Progenitor cell of endocrine pancreas (in vitro differentiated cells): ENCODE measurements around the gene HSF2BP. TPM values are rescaled to one million over a fixed set of nuclear protein-coding genes. Genes with fewer than 3 reads are reported as not detected.
"Not testable (repeated sequence)": the region's sequence is repeated elsewhere in the genome, so short reads cannot be mapped to it uniquely, and the experiment has no call there.

ENCODE experiments used
- DNase-seq: peaks from one replicate; pipeline ENCODE4 v3.0.0; 2021; ENCODE audit warnings: low spot score; ENCODE audit not compliant: unreplicated experiment
- H3K27ac Mint-ChIP-seq: 2 replicates; pipeline ENCODE4 v1.8.0; 2021; ENCODE audit warnings: mild to moderate bottlenecking, moderate library complexity, mixed read lengths
- H3K27me3 Mint-ChIP-seq: 2 replicates; pipeline ENCODE4 v1.8.0; 2021; ENCODE audit warnings: mixed read lengths
- H3K36me3 Mint-ChIP-seq: 2 replicates; pipeline ENCODE4 v1.8.0; 2022; ENCODE audit warnings: mixed read lengths; ENCODE audit not compliant: insufficient read depth
- H3K4me1 Mint-ChIP-seq: 2 replicates; pipeline ENCODE4 v1.8.0; 2021; ENCODE audit warnings: low read depth, mixed read lengths
- H3K4me3 Mint-ChIP-seq: 2 replicates; pipeline ENCODE4 v1.8.0; 2021; ENCODE audit warnings: low read depth, mild to moderate bottlenecking, moderate library complexity, mixed read lengths
- H3K9me3 Mint-ChIP-seq: 2 replicates; pipeline ENCODE4 v1.8.0; 2021; ENCODE audit warnings: low read depth, mixed read lengths
- CTCF ChIP-seq: fragments of 200-600 bp; sonication (generic); IDR thresholded peaks from one replicate; pipeline ENCODE4 v1.5.0; 2021; ENCODE audit warnings: antibody characterized with exemption, mild to moderate bottlenecking; ENCODE audit not compliant: unreplicated experiment
- total RNA-seq: library from RNA; stranded (reverse); gene quantifications from 2 replicates; pipeline ENCODE4 v1.2.1, GENCODE V29; 2021

The HSF2BP gene
- total RNA-seq, 1 donor from 2014 or later: 2.0 TPM

- no peak overlapping the region for H3K4me3 Mint-ChIP-seq
- H3K4me1 Mint-ChIP-seq: peaks cover 12% of the 10 kb centered on the region
- H3K27ac Mint-ChIP-seq: peak overlapping the region; percentile 11
- no peak for DNase-seq
- no peaks in the 10 kb centered on the region for H3K9me3 Mint-ChIP-seq
- no peaks in the 10 kb centered on the region for H3K36me3 Mint-ChIP-seq
- TF ChIP-seq CTCF: no peak
- H3K27me3 Mint-ChIP-seq: no peaks in the 10 kb centered on the region
These were observed 42.9 kb upstream of the HSF2BP start for GRCh38 chr21:43701936-43702784.

DNA sequence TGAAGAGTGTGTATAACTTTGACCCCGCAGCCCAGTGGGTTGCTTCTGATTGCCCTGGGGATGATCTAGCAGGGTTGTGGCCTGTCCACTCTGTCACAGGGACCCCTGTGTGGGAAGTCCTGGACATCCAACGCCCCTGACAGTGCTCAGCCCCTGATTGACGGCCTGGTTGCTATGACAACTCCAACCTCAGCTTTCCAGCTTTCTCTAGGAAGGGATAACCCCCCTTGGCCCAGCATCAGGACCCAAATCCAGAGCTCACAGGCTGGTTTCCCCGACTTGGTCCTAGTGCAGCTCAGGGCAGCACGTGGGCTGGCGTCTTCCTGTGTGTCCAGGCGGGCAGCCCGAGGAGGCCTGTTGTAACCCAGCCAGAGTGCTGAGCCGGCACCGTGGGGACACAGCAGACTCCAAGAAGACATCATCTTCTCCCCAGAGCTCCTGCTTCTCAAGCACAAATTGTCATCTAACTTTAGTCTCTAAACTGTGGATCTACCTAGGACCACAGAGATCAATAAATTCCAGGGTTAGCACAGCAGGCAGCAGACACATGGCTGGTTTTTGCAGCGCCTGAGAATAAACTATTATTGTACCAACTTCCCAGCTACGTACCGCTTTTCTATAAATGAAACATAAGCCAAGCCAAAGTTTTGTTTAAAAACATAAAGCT, 40.8 kb upstream of the HSF2BP start:
- H3K27me3 Mint-ChIP-seq: no peaks in the 10 kb centered on the region
- TF ChIP-seq CTCF: no peak
- H3K4me1 Mint-ChIP-seq: peaks cover 12% of the 10 kb centered on the region
- no peaks in the 10 kb centered on the region for H3K9me3 Mint-ChIP-seq
- no peak for DNase-seq
- H3K27ac Mint-ChIP-seq: no peak overlapping the region
- H3K36me3 Mint-ChIP-seq: peaks cover 4% of the 10 kb centered on the region
- H3K4me3 Mint-ChIP-seq: no peak overlapping the region

DNA sequence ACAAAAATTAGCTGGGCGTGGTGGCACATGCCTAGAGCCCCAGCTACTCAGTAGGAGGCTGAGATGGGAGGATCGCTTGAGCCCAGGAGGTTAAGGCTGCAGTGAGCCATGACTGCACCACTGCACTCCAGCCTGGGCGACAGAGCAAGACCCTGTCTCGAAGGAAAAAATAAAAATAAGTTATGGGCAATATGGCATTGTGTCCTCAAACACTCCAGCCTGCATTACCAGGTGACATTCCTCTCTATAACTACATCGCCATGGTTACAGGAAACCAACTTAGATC, 40.1 kb upstream of the HSF2BP start:
- H3K4me3 Mint-ChIP-seq, DNase-seq, H3K27ac Mint-ChIP-seq, H3K27me3 Mint-ChIP-seq, H3K9me3 Mint-ChIP-seq, H3K36me3 Mint-ChIP-seq: not testable (repeated sequence)
- peaks cover 12% of the 10 kb centered on the region for H3K4me1 Mint-ChIP-seq

- no peak for DNase-seq
- TF ChIP-seq CTCF: no peak
- H3K27me3 Mint-ChIP-seq: no peaks in the 10 kb centered on the region
- H3K4me3 Mint-ChIP-seq: no peak overlapping the region
- no peak overlapping the region for H3K27ac Mint-ChIP-seq
- peaks cover 7% of the 10 kb centered on the region for H3K4me1 Mint-ChIP-seq
- H3K36me3 Mint-ChIP-seq: peaks cover 10% of the 10 kb centered on the region
- H3K9me3 Mint-ChIP-seq: no peaks in the 10 kb centered on the region
These were observed 38.7 kb upstream of the HSF2BP start for GRCh38 chr21:43697758-43698643.

DNA sequence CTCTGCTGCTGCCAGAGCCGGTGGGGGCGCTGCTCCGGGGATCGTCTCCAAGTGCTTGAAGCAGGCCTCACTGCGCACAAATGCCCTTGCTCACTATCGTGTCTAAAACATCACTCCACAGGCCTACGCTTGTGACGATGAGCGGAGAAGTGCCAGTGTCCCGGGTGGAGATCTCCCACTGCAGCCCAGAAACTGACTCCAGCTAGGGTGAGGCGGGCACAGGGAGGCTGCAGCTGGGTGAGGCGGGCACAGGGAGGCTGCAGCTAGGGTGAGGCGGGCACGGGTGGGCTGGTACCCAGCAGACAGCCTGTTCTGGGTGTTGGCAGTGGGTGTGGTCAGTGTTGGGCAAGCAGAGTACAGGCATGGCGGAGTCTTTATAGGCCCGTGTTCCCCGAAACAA, 36.9 kb upstream of the HSF2BP start:
- Mint-ChIP-seq H3K27me3 (no peaks in the 10 kb centered on the region), H3K9me3 (no peaks in the 10 kb centered on the region), H3K36me3 (peaks cover 13% of the 10 kb centered on the region), H3K4me1 (peaks cover 3% of the 10 kb centered on the region), H3K27ac (peak overlapping the region; percentile 52), H3K4me3 (no peak overlapping the region)
- TF ChIP-seq CTCF: no peak
- DNase-seq: no peak
